B cell (primary cell): ENCODE data around the gene FAM222A. TPM values are rescaled to one million over a fixed set of nuclear protein-coding genes. Genes with fewer than 3 reads are reported as not detected.

Source experiments
- ATAC-seq: fragments of 200-7000 bp; cut with Tn5 transposase; one replicate; pipeline ENCODE4 v1.10.0; 2021; ENCODE audit warnings: low read depth, mild to moderate bottlenecking, moderate number of reproducible peaks, moderate library complexity
- CTCF ChIA-PET: fragments of 350-600 bp; sonication (Branson Sonifier 250); formaldehyde crosslinking; loops from one replicate; lab custom pipeline; 2021; ENCODE audit warnings: antibody characterized with exemption, inconsistent platforms; lab: Charles Lee
- POLR2A ChIA-PET: fragments of 350-600 bp; sonication (Branson Sonifier 250); formaldehyde crosslinking; loops from one replicate; lab custom pipeline; 2021; ENCODE audit warnings: antibody characterized with exemption; lab: Charles Lee
- DNase-seq: peaks from one replicate; pipeline ENCODE4 v3.0.0; 2013
- H2AFZ ChIP-seq: 2 replicates; pipeline ENCODE4 v1.6.1; 2012; ENCODE audit warnings: mild to moderate bottlenecking, low read depth, low read length; ENCODE audit not compliant: insufficient read depth, poor library complexity, severe bottlenecking
- H3K27ac ChIP-seq, 2 donors: 1 replicate in 1 of 2; 2 replicates in 1 of 2; pipeline ENCODE4 v1.5.1; 2012 to 2013; ENCODE audit warnings: low read length in 2 of 2, mild to moderate bottlenecking in 2 of 2, moderate library complexity in 1 of 2
- H3K27me3 ChIP-seq, 4 experiments: fragments of 200-600 bp in 1 of 4; sonication (generic) in 1 of 4; replicated peaks in 1 of 4; 1 replicate in 2 of 4; 2 replicates in 2 of 4; pipeline versions ENCODE4 v1.6.1 to v1.7.0; 2013 to 2016; ENCODE audit warnings: low read length in 3 of 4, mild to moderate bottlenecking in 2 of 4, mixed read lengths in 1 of 4, moderate library complexity in 1 of 4; ENCODE audit not compliant: insufficient read depth in 4 of 4, control insufficient read depth in 3 of 4; ENCODE audit errors: control extremely low read depth in 1 of 4
- H3K36me3 ChIP-seq, 2 experiments: replicated peaks in 1 of 2; 1 replicate in 1 of 2; 2 replicates in 1 of 2; pipeline versions ENCODE4 v1.6.1 to v1.7.1; 2013; ENCODE audit warnings: low read length in 1 of 2; ENCODE audit not compliant: insufficient read depth in 2 of 2, control insufficient read depth in 1 of 2; ENCODE audit errors: control extremely low read depth in 1 of 2, extremely low read depth in 1 of 2
- H3K4me1 ChIP-seq, 2 donors: fragments of 200-600 bp in 1 of 2; sonication (generic) in 1 of 2; 1 replicate in 1 of 2; 2 replicates in 1 of 2; pipeline versions ENCODE4 v1.5.1 to v1.6.1; 2013 to 2017; ENCODE audit warnings: low read length in 2 of 2; ENCODE audit not compliant: control insufficient read depth in 2 of 2, insufficient read depth in 2 of 2
- H3K4me2 ChIP-seq: replicated peaks from 2 replicates; pipeline ENCODE3; 2012; ENCODE audit warnings: mild to moderate bottlenecking, low read depth, low read length; ENCODE audit not compliant: poor library complexity, severe bottlenecking
- H3K4me3 ChIP-seq, 5 experiments: fragments of 200-600 bp in 1 of 5; sonication (generic) in 1 of 5; 1 replicate in 3 of 5; 2 replicates in 2 of 5; pipeline versions ENCODE4 v1.5.1 to v1.7.0; 2011 to 2016; ENCODE audit warnings: low read length in 4 of 5, mild to moderate bottlenecking in 4 of 5, low read depth in 2 of 5, control low read depth in 1 of 5, moderate library complexity in 1 of 5; ENCODE audit not compliant: insufficient read depth in 1 of 5; ENCODE audit errors: control extremely low read depth in 1 of 5, extremely low read depth in 1 of 5
- H3K79me2 ChIP-seq: fragments of 200-600 bp; sonication (generic); one replicate; pipeline ENCODE4 v1.6.0; 2016; ENCODE audit warnings: low read length; ENCODE audit not compliant: control insufficient read depth, insufficient read depth
- H3K9ac ChIP-seq: fragments of 200-600 bp; sonication (generic); 2 replicates; pipeline ENCODE4 v1.6.1; 2017; ENCODE audit warnings: mild to moderate bottlenecking, low read length, moderate library complexity
- H3K9me3 ChIP-seq, 3 donors: one replicate each; pipeline versions ENCODE4 v1.6.1 to v1.7.1; 2013; ENCODE audit warnings: low read length in 2 of 3; ENCODE audit not compliant: control insufficient read depth in 2 of 3, insufficient read depth in 1 of 3; ENCODE audit errors: control extremely low read depth in 1 of 3
- H4K20me1 ChIP-seq: 2 replicates; pipeline ENCODE4 v1.6.0; 2012; ENCODE audit warnings: mild to moderate bottlenecking, low read length; ENCODE audit not compliant: insufficient read depth, control insufficient read depth, poor library complexity, severe bottlenecking
- H3K27ac Mint-ChIP-seq: one replicate; pipeline ENCODE4 v1.8.0; 2021; ENCODE audit warnings: mixed read lengths
- H3K27me3 Mint-ChIP-seq: one replicate; pipeline ENCODE4 v1.8.0; 2021; ENCODE audit warnings: mixed read lengths
- H3K4me1 Mint-ChIP-seq: one replicate; pipeline ENCODE4 v1.8.0; 2021; ENCODE audit warnings: mixed read lengths
- H3K4me3 Mint-ChIP-seq: one replicate; pipeline ENCODE4 v1.8.0; 2021; ENCODE audit warnings: mixed read lengths
- H3K9me3 Mint-ChIP-seq: one replicate; pipeline ENCODE4 v1.8.0; 2022; ENCODE audit warnings: mixed read lengths; ENCODE audit not compliant: insufficient read depth
- CTCF ChIP-seq: fragments of 200-600 bp; IDR thresholded peaks from one replicate; pipeline ENCODE4 v1.8.0; 2022; ENCODE audit warnings: antibody characterized with exemption, mild to moderate bottlenecking
- EZH2 ChIP-seq: IDR thresholded peaks from 2 replicates; pipeline ENCODE4 v1.6.1; 2012; ENCODE audit warnings: borderline replicate concordance, low read depth, mild to moderate bottlenecking, moderate library complexity, low read length; ENCODE audit not compliant: insufficient read depth, poor library complexity, severe bottlenecking
- WGBS: methylation state at CpG from one replicate; pipeline ENCODE4 v1.1.5; 2013; ENCODE audit warnings: missing lambda C conversion rate; ENCODE audit not compliant: insufficient coverage; 5-methylcytosine and 5-hydroxymethylcytosine counted together
- intact Hi-C: fragments of 100-400 bp; cut with micrococcal nuclease; formaldehyde crosslinking; loops from one replicate; pipeline ENCODE4 v1.10.0; 2022
- polyA plus RNA-seq: library from polyadenylated mRNA; depleted of rRNA; stranded (reverse); fragments of >200 nt; gene quantifications from 2 replicates; pipeline ENCODE4 v1.2.3, GENCODE V29; 2012
- total RNA-seq, 2 donors: library from RNA; stranded (reverse); fragments of 120-200 nt in 1 of 2; gene quantifications; 1 replicate in 1 of 2; 2 replicates in 1 of 2; pipeline versions ENCODE4 v1.2.3 to v1.2.4, GENCODE V29; 2013 to 2022

FAM222A gene
- total and polyA plus RNA-seq, 2 donors (not counting 1 experiment from before 2014, with no cell fraction given), result 0.49 to 4.6 TPM

- H3K4me1 ChIP-seq, result no peaks in the 10 kb centered on the region
- no peak overlapping the region for H3K27ac ChIP-seq
- Mint-ChIP-seq H3K9me3 (no peaks in the 10 kb centered on the region), H3K4me1 (no peaks in the 10 kb centered on the region), H3K27ac (no peak overlapping the region), H3K4me3 (no peak overlapping the region), H3K27me3 (peaks cover 29% of the 10 kb centered on the region)
- CTCF ChIA-PET, result no interaction called here
- H3K4me2 ChIP-seq, result no peak overlapping the region
- DNase-seq (no peak), ATAC-seq (no peak)
- TF ChIP-seq EZH2, result no peak
- TF ChIP-seq CTCF, result no peak
- intact Hi-C loops, result no loop called here
- H4K20me1 ChIP-seq, result no peaks in the 10 kb centered on the region
- WGBS, result 87% methylated on average over 20 of the region's 26 CpGs
- H2AFZ ChIP-seq, result no peak overlapping the region
- no peak overlapping the region for H3K9ac ChIP-seq
- no peaks in the 10 kb centered on the region for H3K79me2 ChIP-seq
- H3K36me3 ChIP-seq, result no peaks in the 10 kb centered on the region
- no peak overlapping the region for H3K4me3 ChIP-seq
- H3K27me3 ChIP-seq, result peaks cover 0 to 11% (median 0%) of the 10 kb centered on the region in 4 experiments
- no peaks in the 10 kb centered on the region for H3K9me3 ChIP-seq
- POLR2A ChIA-PET, result no interaction called here
These were observed 80.3 kb downstream of the FAM222A start for GRCh38 chr12:109793826-109794501.

GRCh38 chr12:109795023-109795422 lies 81.4 kb downstream of the FAM222A start:
- DNase-seq, result no peak
- no peaks in the 10 kb centered on the region for H3K36me3 ChIP-seq
- H3K4me2 ChIP-seq, result no peak overlapping the region
- H3K27ac Mint-ChIP-seq, result no peak overlapping the region
- POLR2A ChIA-PET, result no interaction called here
- H3K79me2 ChIP-seq, result no peaks in the 10 kb centered on the region
- no peak for TF ChIP-seq CTCF
- TF ChIP-seq EZH2, result no peak
- H3K4me1 Mint-ChIP-seq, result no peaks in the 10 kb centered on the region
- intact Hi-C loops, result no loop called here
- H3K27me3 ChIP-seq, result peaks cover 0 to 11% (median 0%) of the 10 kb centered on the region in 4 experiments
- no peaks in the 10 kb centered on the region for H3K4me1 ChIP-seq
- ATAC-seq, result no peak
- H3K27ac ChIP-seq, result no peak overlapping the region
- H3K9ac ChIP-seq, result no peak overlapping the region
- H3K4me3 ChIP-seq, result no peak overlapping the region
- no peaks in the 10 kb centered on the region for H3K9me3 ChIP-seq
- H3K9me3 Mint-ChIP-seq, result no peaks in the 10 kb centered on the region
- no CpG with 5 or more reads among the region's 2 CpGs for WGBS
- peaks cover 26% of the 10 kb centered on the region for H3K27me3 Mint-ChIP-seq
- CTCF ChIA-PET, result interaction anchor here (1.8 kb wide), 1 partner anchor 10 kb away, joined by 7 read pairs; no protein-coding TSS in a partner anchor
- H3K4me3 Mint-ChIP-seq, result no peak overlapping the region
- H2AFZ ChIP-seq, result no peak overlapping the region
- no peaks in the 10 kb centered on the region for H4K20me1 ChIP-seq
